HTR-8/SVneo (cell line): ENCODE results near the gene NRG3.

Source experiments
- DNase-seq: peaks from one replicate; pipeline ENCODE4 v3.0.0; 2011; ENCODE audit warnings: low spot score, mixed read lengths; ENCODE audit not compliant: insufficient read length
- FAIRE-seq: peaks from 2 replicates; lab custom pipeline; 2011; peaks lifted over from hg19 to GRCh38; lab: Jason Lieb, UNC

NRG3 gene

DNA sequence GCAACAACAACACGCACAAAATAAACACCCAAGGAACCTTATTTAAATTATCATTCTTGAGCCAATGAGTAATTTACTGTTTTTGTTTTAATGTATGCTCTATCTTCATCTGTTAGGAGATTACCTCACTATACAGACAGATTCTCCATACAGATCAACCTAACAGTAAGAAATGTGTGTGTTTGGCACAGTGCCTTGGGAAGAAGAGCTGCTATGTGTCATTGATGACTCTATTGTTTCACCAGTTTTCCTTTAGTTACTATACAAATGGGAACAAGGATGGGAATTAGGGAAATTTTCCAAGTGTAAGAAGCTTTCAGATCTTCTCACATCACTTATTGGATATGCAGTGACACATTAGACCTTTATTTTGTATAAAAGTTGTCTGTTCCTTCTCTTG is 640.3 kb downstream of the NRG3 start:
- no peak for FAIRE-seq
- no peak for DNase-seq

DNA sequence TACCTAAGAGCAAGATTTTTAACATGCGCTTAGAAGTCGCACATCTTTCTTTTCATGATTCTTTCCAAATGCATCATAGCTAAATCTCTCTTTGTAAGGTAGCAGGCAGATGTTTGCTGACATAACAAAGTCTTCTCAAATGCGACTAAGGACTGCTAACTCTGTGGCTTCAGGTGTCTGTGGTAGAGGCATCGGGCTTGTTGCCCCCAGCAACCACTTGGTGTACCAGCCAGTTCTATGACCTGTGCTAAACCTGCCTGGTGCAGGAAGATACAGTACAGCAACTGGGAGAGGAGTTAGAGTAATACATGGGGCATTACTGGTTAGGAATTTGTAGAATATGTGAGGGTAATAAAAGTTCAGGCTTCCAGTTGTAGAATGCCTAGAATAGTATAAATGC is 654.1 kb downstream of the NRG3 start:
- FAIRE-seq (no peak), DNase-seq (no peak)

DNA sequence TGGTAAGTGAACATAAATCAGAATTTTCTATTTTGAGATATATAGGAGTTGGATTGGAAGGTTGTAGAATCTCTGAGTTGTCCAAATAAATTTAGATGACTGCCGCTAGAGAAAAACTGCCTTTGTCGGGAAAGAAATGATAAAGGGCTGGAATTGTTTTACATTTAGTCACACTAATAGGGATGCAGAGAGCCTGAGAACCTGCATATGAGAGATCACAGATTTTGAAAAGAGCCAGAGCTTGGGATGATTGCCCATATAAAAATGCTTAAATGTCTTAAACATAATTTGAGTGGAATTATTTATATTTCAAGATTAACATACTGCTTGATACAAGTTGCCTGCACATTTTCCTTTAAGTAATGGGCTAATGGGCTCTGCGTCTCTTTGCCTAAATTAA is 660.5 kb downstream of the NRG3 start:
- FAIRE-seq: no peak

GRCh38 chr10:82536668-82537067 is 661.7 kb downstream of the NRG3 start:
- FAIRE-seq (no peak), DNase-seq (no peak)

More for the DNA sequence above, 660.5 kb downstream of the NRG3 start:
- no peak for DNase-seq

- FAIRE-seq: no peak
- DNase-seq: no peak
Observed at GRCh38 chr10:82538272-82538671, 663.3 kb downstream of the NRG3 start.

DNA sequence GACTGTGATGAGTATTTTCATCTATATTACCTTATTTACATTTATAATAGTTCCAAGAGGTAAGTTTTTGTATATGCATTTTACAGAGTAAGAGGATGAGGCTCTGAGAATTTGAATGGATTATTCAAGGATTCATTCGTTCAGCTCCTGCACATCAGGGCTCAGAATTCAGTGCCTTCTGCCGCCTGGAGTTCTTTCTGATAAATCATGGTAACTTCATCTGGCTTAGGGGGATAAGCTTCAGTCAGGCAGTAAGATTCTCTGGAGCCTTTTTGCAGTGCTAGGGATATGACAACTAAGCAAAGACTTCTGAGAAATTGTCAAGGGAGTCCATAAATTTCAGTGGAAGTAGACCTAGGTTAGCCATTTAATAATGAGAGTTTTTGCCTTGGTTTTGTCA is 668.6 kb downstream of the NRG3 start:
- DNase-seq (no peak), FAIRE-seq (no peak)

DNA sequence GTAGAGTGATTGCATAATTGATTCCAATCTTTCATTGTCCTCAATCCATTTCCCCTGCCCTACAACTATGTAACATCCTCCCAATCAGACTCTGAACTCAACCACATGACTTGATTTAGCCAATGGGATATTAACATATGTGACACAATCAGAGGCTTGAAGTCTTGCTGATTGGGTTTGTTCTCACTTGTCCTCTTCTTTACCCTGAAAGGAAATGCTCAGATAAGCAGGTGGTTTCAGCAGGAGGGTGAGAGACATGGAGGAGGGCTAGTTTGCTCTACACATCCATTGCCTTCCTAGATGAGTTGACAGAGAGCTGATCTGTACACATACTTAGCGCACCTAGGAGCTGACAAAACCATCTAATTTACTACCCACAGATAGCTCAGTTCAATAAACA is 669.4 kb downstream of the NRG3 start:
- no peak for FAIRE-seq
- no peak for DNase-seq

DNA sequence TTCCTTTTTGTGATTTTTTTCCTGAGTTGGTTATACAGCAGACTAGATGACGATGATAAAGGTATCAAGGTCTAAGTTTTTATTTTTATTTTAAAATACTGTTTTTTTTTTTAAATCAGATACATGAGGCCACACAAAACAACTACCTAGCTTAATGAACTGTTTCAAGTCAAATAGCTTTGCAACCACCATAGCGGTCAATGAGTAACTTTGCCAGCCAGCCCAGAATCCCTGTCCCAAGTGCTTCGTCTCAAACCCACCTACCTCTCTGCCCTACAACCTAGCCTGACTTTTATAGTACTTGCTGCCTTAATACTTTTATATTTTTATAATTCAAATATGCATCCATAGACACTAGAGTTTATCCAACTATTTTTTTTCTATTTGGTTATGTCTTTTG is 676.5 kb downstream of the NRG3 start:
- FAIRE-seq: no peak
- DNase-seq: no peak

GRCh38 chr10:82552267-82552666 is 677.3 kb downstream of the NRG3 start:
- no peak for FAIRE-seq
- no peak for DNase-seq

DNA sequence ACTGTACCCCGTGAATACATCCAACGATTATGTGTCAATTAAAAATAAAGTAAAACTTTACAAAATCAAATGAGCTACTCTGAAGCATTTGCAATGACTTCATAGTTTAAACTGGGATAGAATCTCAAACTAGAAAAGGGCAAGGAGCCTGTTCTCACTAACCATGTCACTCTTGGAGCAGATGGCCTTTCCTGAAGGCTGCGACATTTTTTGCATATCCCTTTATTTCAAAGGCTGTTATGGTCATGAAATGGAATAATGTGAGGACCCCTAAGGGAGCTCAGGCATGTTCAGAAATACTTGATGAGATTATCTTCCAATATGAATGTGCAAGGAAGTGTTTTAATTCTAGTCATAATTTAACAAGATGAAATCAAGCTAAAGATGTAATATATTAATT is 679.4 kb downstream of the NRG3 start:
- DNase-seq: no peak
- no peak for FAIRE-seq

- no peak for DNase-seq
- no peak for FAIRE-seq
Observed at GRCh38 chr10:82558014-82558607, 683.1 kb downstream of the NRG3 start.

DNA sequence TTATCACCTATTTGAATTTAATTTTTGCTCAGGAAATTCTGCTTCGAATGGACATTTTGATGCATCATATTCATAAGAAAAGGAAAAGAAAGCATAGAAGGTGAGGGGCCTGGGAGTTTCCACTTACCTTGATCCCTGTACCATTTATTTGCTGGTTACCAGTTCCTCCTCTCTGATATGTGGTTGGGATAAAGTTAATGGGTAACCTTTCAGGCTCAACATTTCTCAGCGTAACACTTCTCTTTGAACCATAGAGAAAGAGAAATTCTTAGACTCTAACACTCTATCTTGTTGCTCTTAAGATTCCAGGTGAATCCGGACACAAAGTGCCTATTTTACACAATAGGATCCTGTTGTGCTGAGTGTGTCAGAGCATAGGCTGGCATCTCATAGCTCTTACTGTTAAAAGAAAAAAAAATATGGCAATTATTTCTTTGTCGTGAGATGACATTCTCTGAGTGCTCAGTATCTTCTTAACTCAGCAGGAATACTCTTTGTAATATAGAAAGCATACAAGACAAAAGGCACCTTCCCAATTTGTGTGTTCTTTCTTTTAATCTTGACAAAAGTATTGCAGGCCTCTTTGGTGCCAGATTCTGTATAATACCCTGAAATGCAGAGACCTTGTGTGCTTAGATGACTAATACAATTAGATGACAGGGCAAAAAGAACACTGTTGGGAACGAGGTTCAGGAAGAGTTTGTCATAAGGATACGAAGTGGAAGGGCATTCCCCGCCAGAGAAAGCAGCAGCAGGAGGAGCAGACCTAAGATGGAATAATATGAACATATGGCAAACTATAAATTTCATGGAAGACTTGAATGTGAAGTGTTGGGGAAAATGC is 689.6 kb downstream of the NRG3 start:
- FAIRE-seq (no peak), DNase-seq (no peak)

GRCh38 chr10:82565197-82565575 is 690.2 kb downstream of the NRG3 start:
- DNase-seq (no peak), FAIRE-seq (no peak)

DNA sequence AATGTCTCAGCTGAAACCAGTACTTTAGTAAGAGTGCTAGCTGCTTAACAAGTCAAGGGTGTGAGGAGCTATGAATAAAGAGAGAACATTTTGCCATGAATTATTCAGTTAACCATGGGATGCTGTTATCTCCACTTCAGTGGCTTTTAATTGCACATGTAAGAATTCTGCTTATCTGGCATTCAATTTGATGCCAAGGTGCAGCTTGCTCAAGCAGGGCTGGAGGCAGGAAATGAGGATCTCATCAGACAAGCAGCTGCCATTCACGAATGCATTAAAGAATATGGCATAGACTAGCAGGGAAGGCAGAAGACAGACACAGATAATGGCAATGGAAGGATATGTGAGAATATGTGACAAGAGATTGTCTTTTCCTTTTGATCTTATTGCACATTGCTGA is 697.8 kb downstream of the NRG3 start:
- FAIRE-seq: no peak
- DNase-seq: no peak

DNA sequence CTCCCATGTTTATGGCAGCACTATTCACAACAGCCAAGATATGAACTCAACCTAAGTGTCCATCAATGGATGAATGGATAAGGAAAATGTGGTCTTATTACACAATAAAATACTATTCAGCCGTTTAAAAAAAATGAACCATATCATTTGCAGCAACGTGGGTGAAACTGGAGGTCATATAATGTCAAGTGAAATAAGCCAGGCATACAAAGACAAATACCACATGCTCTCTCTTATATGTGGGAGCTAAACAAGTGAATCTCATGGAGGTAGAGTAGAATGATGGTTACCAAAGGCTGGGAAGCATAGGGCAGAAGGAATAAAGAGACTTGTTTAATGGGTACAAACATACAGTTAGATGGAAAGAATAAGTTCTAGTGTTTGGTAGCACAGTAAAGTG is 699.1 kb downstream of the NRG3 start:
- DNase-seq (no peak), FAIRE-seq (no peak)

- FAIRE-seq (no peak), DNase-seq (no peak)
Observed at GRCh38 chr10:82575318-82575717, 700.3 kb downstream of the NRG3 start.

DNA sequence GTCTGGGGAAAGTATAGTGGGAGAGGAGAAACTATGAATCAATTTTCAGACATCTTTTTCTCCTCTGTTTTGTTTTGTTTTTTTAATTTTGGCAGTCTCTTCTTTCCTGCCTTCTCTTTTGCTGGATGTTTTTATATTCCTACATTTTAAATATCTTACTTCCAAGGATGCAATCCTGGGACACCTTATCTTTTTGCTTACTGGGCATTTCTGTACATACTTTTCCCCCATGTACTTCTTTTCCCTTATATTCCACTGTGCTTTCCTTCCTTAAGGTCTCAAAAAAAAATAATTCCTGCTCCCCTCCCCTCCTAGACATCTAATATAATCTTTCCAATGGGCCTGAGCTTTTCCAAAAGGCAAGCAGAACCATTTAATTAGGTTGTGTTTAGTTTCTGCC is 701.1 kb downstream of the NRG3 start:
- FAIRE-seq: no peak
- no peak for DNase-seq

- FAIRE-seq (no peak), DNase-seq (no peak)
Observed at GRCh38 chr10:82581940-82582339, 706.9 kb downstream of the NRG3 start.

DNA sequence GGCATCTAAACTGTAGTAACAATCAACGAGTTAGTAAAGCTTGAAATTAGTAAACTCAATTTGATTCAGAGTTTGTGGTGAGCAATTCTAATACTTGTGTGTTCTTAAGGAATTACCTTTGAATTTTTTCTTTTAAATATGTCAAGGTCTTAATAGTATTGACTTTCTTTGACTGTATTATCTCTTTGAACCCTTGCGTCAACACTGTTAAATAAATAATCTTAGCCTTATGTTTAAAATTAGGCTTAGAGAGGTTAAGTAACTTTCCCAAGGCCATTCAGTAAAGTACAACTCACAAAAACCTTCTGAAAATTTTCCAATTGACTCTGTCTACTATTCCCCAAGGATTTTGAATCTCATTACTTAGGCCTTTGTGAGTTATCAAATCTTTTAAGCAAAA is 716.4 kb downstream of the NRG3 start:
- no peak for DNase-seq
- FAIRE-seq: no peak

GRCh38 chr10:82597840-82598239 is 722.8 kb downstream of the NRG3 start:
- DNase-seq: no peak
- no peak for FAIRE-seq

DNA sequence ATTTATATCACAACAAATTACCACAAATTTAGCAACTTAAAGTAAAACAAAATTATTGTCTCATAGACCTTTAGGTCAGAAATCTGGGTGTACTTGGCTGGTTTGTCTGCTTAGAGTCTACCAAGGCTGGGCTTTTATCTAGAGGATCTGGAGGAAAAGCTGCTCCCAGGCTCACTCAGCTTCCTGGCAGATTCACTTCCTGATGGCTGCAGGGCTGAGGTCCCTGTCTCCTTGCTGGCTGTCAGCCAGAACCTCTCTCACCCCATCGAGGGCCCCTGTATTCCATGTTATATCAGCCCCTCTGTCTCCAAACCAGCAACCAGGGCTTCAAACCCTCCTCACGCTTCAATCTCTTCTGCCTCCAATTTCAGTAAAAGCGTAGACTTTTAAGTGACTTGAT is 734.9 kb downstream of the NRG3 start:
- no peak for FAIRE-seq
- DNase-seq: no peak

DNA sequence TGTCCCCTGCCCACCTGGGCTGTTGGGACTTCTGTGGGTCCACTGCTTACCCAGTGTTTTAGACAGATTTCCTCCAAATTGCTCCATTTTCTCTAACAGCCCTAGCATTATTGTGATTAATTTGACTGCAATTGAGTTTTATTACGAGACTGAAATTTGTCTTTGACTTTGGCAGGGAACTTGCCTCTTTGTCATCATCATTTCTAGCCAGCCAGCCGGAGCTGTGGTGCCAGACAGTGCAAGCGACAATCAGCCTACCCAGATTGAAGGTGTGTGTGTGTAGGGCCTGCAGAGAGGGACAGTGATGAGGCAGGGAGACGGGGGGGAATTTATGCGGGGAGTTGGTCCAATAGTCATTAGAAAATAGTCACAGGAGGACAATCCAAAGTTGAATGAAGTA is 743.0 kb downstream of the NRG3 start:
- no peak for DNase-seq

More for the DNA sequence above, 743.0 kb downstream of the NRG3 start:
- no peak for FAIRE-seq
